HG03159 (cell line): ENCODE results near the gene SEMA3F.

ENCODE experiments used
- ATAC-seq: cut with Tn5 transposase; IDR thresholded peaks from one replicate; pipeline ENCODE4 v1.9.1; 2021; ENCODE audit warnings: mild to moderate bottlenecking, moderate library complexity; ENCODE audit not compliant: unreplicated experiment

SEMA3F gene

DNA sequence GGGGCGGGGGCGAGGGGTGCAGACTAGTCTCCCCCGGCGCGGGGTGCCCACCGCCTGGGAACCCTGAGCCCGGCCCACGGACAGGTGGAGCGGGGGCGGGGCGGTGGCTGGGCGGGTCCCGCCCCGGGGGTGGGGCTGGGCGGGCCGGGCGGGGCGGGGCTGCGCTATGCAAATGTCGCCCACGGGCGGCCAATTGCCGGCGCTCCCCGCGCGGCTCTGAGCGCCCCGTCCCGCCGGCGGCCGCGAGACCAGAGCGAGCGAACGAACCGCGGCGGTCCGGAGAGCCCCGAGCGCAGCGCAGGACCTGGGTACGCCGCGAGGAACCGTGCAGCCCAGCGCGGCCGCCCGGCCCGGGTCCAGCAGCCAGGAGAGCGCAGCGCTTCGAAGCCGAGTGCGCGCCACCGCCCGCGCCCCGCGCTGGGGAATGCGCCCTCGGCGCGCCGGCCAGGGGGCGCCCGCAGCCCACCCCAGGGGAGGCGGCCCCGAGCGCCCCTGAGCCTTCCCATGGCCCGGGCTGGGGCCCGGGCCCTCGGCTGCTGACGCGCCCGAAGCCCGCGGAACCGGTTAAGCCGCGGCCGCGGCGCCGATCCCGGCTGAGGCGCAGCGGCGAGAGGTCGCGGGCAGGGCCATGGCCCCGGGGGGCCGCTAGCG lies at the start of gene SEMA3F:
TSS of gene SEMA3F (plus strand) at position 485 of the 651 bp plus-strand sequence. CDS start 4,299 bp downstream, outside the sequence.
- ATAC-seq, result peak; percentile 66

DNA sequence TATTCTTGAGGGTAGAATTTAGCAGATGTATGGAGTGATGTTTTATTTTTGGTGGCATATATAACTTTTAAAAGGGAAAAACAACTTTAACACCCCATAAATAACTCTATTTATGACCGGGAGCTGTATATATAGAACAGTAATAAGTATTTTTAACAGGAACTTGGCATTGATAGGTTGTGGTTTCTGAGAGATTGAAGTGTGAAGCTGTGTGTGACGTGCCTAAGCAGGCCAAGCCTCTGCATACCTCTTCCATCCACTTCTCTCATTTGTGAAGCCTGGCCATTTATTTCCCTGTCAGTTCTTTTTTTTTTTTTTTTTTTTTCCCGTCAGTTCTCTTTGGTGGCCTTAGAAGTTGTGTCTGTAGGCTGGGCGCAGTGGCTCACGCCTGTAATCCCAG lies 43.4 kb upstream of the SEMA3F start:
- ATAC-seq, result no peak

DNA sequence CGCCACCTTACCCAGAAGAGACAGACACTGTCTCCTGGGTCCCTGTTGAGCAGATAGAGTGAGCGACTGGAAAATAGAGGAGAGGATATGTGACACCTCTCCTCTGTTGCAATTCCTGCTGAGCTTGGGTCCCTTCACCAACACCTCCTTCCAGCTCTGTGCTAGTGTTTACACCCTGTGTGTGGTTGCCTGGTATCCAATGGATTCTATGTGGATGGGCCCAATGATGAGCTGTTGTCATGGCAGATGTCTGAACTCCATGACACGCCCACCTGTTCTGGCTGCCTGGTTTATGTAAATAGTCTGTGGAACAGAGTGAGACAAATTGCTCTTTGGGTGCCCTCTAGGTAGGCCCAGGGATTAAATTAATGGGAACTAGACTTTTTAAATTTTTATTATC lies 42.7 kb upstream of the SEMA3F start:
- ATAC-seq, result no peak

DNA sequence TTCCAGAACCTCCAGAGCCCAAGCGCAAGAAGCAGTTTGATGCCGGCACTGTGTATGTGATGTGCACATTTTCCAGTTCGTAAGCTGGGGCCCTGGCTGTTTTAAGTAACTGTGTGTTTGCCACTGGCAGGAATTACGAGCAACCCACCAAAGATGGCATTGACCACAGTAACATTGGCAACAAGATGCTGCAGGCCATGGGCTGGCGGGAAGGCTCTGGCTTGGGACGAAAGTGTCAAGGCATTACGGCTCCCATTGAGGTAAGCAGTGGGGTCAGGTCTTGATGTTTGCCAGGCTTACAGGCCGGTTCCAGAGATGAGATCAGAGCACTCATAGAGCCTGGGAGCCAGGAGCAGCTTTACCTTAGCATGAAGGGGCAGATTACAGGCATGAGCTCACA lies 38.0 kb upstream of the SEMA3F start:
- no peak for ATAC-seq

DNA sequence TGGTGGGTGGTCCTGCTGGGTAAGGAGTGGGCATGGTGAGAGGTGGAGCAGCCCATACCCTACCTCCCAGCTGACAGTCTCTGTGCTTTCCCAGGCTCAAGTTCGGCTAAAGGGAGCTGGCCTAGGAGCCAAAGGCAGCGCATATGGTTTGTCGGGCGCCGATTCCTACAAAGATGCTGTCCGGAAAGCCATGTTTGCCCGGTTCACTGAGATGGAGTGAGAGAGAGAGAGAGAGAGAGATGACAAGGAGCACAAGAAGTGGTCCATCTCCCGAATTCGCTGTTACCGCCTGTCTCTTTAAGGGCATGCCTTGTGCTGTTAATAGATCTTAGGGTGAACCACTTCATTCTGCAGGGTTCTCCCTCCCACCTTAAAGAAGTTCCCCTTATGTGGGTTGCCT lies 36.9 kb upstream of the SEMA3F start:
- no peak for ATAC-seq

- no peak for ATAC-seq
These were observed 35.3 kb upstream of the SEMA3F start for GRCh38 chr3:50119786-50120185.

DNA sequence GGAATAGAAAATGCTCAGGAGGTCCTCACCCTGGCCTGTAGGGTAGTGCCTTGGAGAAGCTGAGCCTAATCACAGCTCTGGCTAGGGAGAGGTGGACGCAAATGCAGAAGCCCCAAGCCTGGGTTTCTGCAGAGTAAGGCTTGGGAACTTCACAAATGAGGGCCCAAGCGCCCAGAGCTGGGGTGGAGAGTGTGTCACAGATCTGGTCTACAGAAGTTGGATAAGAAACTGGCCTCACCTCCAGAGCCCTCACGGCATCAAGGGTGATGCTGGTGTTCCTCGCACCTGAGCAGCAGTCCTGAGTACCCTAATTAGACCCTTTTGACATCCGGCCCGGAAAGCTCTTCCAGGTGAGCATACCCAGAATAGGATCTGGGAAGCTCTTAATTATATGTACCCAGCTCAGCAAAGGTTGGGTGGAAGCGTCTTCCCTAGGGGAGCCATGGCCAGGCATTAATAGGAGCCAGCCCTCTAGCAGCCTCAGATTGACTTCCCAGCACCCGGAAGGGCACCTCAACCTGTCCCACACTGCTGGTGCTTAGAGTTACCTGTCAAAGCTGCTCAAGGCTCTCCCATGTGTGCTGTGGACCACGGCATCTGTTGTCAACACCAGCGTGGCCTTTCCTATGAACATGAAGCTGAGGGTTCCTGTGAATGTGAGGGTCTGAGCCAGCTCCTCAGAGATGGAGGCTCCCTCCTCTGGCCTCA lies 34.6 kb upstream of the SEMA3F start:
- no peak for ATAC-seq

DNA sequence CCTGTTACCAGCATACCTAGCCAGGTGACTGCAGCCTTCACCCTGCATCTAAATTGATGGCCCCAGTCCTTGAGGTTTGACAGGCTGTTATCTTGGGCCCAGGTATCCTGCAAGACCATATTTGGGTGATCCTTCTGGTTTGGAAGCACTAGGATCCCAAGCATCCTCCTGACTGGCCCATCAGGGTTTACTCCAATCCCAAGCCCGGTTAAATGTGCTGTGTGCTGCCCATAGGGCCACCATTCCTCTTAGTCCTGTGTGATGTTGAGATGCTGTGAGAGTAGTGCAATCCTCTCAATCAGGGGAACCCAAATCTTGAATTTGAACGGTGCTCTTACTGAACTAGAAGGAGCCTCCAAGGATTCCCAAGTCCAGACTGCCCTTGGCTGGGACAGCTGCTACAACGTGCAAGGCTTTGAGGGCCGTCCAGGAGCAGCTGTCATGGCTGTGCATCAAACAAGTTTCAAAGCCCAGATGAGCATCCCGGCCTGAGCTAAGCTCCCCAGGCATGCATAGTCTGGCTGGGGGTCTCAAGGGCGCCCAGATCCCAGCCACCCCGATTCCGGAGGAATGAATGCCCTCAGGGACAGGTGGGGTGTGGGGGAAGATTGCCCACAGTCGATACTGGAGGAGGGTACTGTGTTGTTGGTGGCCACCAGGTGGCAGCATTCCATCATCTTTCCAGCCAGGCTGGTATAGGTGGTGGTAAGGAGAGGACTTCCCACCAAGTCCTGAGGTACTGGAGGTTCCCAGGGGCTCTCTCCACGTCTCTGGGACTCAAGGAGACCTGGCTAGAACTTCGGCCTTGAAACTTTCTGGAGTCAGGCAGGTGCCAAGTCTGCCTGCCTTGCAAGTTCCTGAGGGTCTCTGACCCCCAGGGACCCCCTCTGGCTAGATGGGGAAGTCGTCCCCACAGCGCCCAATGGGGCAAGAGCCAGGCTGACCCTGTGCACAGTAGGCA lies 33.8 kb upstream of the SEMA3F start:
- ATAC-seq, result no peak

GRCh38 chr3:50122071-50122470 lies 33.1 kb upstream of the SEMA3F start:
- ATAC-seq, result no peak

- ATAC-seq, result no peak
These were observed 32.3 kb upstream of the SEMA3F start for GRCh38 chr3:50122661-50123391.

DNA sequence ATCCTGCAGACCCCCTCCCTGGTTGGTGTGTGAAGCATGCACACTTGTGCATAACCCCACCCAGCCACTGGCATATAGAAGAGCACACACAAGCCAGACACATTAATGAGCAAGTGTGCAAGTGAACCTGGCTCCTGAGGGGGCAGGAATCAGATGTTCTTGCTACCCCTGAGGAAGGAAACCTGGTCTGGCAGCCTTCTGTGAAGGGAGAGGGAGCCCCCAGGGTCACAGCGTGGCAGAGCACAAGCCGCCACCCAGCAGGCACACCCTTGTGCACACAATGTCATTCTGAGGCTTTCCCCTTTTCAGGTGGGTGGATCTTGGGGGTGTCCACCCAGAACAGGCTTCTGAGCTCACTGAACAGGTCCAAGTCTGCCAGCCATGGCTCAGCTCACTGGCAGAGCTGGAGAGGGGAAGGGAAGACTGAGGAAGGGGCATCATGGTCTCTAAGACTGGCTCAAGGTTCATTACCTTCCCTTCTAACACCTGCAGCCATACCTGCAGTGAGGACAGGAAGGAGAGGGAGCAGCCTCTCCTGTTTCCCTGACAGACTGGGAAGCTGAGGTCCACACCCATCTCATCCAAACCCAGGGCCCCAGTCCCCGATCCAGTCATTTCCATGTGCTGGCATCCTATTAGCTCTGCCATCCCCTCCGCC lies 31.6 kb upstream of the SEMA3F start:
- no peak for ATAC-seq

DNA sequence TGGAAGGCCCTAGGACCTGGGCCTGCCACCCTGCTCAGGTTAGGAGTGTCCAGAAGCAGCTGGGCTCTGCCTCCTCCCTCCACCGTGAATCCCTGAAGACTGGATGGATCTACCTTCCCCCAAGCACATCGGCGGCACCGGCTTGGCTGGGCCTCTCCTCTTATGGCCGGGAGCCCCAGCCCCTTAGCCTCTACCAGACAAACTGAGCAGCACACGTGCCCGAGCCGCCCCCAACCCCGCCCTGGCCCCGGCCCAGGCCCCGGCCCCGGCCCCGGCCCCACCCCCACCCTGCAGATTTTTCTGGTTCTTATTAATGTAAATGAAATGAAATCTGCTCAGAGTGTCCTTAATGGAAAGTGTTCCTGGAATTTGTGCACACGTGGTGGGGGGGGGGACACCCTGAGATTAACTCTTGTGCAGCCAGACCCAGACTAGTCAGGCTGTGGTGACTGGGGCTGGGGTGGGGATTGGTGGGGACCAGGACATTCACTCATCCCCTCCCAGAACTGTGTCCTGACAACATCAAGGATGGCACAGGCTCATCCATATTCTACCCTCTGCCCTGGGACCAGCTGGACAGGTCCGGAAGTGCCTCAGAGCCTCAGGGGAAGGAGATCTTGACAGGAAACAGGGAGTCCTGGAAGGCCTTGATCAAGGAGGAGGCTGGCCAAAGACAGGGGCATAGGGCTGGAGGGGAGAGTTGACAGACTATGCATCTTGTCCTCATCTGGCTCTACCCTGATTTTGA lies 30.9 kb upstream of the SEMA3F start:
- ATAC-seq, result no peak

GRCh38 chr3:50124800-50125178 lies 30.3 kb upstream of the SEMA3F start:
- ATAC-seq, result no peak

DNA sequence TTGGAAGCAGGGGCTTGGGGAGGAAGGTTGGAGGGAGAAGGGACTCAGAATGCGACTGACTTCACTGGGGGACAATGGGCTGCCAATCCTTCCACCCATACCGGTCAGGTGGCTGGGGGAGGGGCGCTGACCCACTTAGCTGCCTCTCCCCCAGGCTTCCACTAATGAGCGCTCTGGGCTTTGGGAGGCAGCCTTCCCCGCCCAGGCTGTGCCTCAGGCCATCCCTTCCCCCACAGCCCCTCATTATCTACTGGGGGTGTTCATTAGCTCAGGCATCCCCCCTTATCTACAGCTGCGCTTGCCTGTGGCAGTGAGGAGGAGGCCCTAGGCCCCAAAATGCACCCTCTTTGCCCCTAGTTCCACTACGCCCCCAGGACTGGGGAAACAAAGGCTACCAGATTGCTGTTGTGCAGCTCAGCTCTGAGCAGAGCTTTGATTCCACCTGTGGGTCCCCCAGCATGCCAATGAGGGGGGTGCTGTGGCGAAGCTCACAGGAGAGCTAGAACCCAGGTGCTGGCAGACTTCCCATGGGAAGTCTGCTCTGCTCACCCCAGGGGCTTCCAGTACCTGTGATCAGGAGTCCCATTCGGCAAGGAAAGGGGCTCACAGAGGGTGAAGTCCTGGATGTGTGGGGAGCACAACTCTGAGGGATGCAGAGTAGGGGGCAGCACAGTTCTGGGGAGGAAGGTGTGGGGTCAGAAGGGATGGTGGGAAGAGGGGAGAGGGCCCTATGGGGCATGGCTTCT lies 29.4 kb upstream of the SEMA3F start:
- ATAC-seq, result no peak

GRCh38 chr3:50126287-50127211 lies 28.6 kb upstream of the SEMA3F start:
- ATAC-seq, result no peak

DNA sequence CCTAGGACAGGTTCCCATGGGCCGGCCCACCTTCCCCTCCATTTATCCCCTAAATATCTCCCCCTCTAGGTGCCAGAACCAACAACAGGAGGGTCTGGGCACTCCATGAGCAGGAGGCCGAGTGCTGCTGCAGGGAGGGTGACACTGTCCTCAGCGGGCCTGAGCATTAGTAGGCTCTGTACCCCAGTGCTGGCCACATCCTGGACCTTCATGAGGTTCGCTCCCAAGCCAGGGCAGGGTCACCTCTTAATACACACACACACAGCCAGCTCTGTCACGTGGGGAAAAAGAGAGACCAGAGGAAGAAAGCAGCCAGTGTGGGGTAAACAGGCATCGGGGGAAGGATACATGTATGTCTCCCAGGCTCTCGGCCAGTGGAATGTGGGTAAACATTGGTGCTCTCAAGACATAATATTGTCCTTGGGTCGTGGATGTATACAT lies 27.9 kb upstream of the SEMA3F start:
- no peak for ATAC-seq

GRCh38 chr3:50128001-50128400 lies 27.1 kb upstream of the SEMA3F start:
- no peak for ATAC-seq

DNA sequence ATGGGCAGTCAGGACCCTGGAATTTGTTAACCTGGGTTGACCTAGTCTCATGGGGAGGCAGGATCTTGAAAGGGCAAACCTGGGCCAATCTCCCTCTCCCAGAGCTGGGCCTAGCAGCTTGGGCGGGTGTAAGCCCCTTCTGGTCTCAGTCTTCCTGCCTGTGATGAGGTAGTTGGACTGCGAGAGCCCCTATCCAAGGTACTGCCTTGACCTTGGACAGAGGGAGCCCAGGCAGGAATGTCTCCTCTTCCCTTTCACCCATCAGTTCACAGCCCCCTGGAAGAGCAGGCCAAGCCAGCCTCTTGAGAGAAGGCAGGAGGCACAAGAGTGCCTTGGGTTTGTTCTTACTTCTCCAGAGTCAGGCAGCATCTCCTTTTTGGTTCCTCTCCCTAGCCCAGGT lies 24.7 kb upstream of the SEMA3F start:
- no peak for ATAC-seq
